ENCODE data around the gene GALNT12. TPM values are rescaled to one million over a fixed set of nuclear protein-coding genes. Genes with fewer than 3 reads are reported as not detected.

The GALNT12 gene
- total and polyA plus RNA-seq, 8 donors: 14.6 to 24.6 (median 19.6) TPM

GRCh38 chr9:98806394-98807035, 955 bp upstream of the GALNT12 start:
- DNase-seq (no peak), ATAC-seq (no peak)
- intact Hi-C loops (cut with DNase I): no loop called here
- H3K9me3 ChIP-seq: no peaks in the 10 kb centered on the region
- no peak for TF ChIP-seq CTCF (IDR thresholded peaks at IDR 0.05)
- peaks cover 11 to 15% of the 10 kb centered on the region in 2 donors for H3K4me1 ChIP-seq
- H3K27me3 ChIP-seq: peaks cover 0 to 70% of the 10 kb centered on the region in 2 donors
- H3K4me3 ChIP-seq: no peak overlapping the region
- H3K36me3 ChIP-seq: no peaks in the 10 kb centered on the region
- H3K27ac ChIP-seq: no peak overlapping the region

- H3K36me3 ChIP-seq: no peaks in the 10 kb centered on the region
- H3K4me3 ChIP-seq: peak overlapping the region; percentile 33 to 46
- H3K9me3 ChIP-seq: no peaks in the 10 kb centered on the region
- TF ChIP-seq CTCF (IDR thresholded peaks at IDR 0.05): no peak
- peaks cover 11 to 15% of the 10 kb centered on the region in 2 donors for H3K4me1 ChIP-seq
- DNase-seq (no peak), ATAC-seq (peak; percentile 11)
- peak overlapping the region in 1 of 2 donors; percentile 34 for H3K27ac ChIP-seq
- peaks cover 0 to 65% of the 10 kb centered on the region in 2 donors for H3K27me3 ChIP-seq
- intact Hi-C loops (cut with DNase I): no loop called here
Observed at GRCh38 chr9:98807814-98808195, 335 bp downstream of the GALNT12 start.

- H3K4me3 ChIP-seq: peak overlapping the region; percentile 33 to 46
- TF ChIP-seq CTCF (IDR thresholded peaks at IDR 0.05): no peak
- peaks cover 11 to 15% of the 10 kb centered on the region in 2 donors for H3K4me1 ChIP-seq
- no peaks in the 10 kb centered on the region for H3K36me3 ChIP-seq
- intact Hi-C loops (cut with DNase I): no loop called here
- peak overlapping the region; percentile 34 to 35 for H3K27ac ChIP-seq
- H3K27me3 ChIP-seq: peaks cover 0 to 59% of the 10 kb centered on the region in 2 donors
- DNase-seq (peak in 2 of 4 donors; percentile 77 to 88), ATAC-seq (peak; percentile 67)
- H3K9me3 ChIP-seq: no peaks in the 10 kb centered on the region
Observed at GRCh38 chr9:98808411-98808815, 943 bp downstream of the GALNT12 start.

GRCh38 chr9:98808875-98809274, 1.4 kb downstream of the GALNT12 start:
- no peak for TF ChIP-seq CTCF (IDR thresholded peaks at IDR 0.05)
- intact Hi-C loops (cut with DNase I): no loop called here
- Histone ChIP-seq H3K4me1 (peaks cover 11 to 15% of the 10 kb centered on the region in 2 donors), H3K27me3 (peaks cover 0 to 57% of the 10 kb centered on the region in 2 donors), H3K4me3 (peak overlapping the region in 1 of 2 donors; percentile 46), H3K36me3 (no peaks in the 10 kb centered on the region), H3K27ac (peak overlapping the region; percentile 34 to 35), H3K9me3 (no peaks in the 10 kb centered on the region)
- ATAC-seq (peak; percentile 16), DNase-seq (no peak)

- no peaks in the 10 kb centered on the region for H3K9me3 ChIP-seq
- no peak for DNase-seq
- TF ChIP-seq CTCF (IDR thresholded peaks at IDR 0.05): no peak
- H3K36me3 ChIP-seq: no peaks in the 10 kb centered on the region
- H3K27me3 ChIP-seq: peaks cover 0 to 55% of the 10 kb centered on the region in 2 donors
- peak overlapping the region in 1 of 2 donors; percentile 46 for H3K4me3 ChIP-seq
- H3K4me1 ChIP-seq: peaks cover 11 to 15% of the 10 kb centered on the region in 2 donors
- peak; percentile 24 for ATAC-seq
- intact Hi-C loops (cut with DNase I): no loop called here
- peak overlapping the region; percentile 34 to 35 for H3K27ac ChIP-seq
Observed at GRCh38 chr9:98809311-98810101, 2.0 kb downstream of the GALNT12 start.

Measured in left lung (tissue), 10 donors.